ENCODE results near the gene VTI1A. TPM values are rescaled to one million over a fixed set of nuclear protein-coding genes. Genes with fewer than 3 reads are reported as not detected.

The VTI1A gene
- total RNA-seq, 3 donors from 2014 or later = 53.7 to 65.6 (median 59.2) TPM

DNA sequence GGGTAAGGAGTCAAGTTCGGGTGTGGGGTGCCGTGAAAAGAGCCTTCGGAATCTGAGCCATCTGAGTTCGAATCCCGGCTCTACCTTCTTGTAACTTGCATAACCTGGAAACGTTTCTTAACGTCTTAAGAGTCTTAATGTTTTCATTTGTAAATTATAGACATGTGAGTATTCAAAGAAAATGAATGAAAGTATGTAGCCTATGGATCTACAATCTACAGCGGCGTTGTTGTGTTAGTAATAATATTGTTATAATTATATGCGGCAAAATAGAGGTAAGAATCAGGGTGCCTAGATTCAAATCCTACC lies 559 bp downstream of the VTI1A start:
- DNase-seq (ENCODE audit: low spot score in 2 of 2) = no peak

DNA sequence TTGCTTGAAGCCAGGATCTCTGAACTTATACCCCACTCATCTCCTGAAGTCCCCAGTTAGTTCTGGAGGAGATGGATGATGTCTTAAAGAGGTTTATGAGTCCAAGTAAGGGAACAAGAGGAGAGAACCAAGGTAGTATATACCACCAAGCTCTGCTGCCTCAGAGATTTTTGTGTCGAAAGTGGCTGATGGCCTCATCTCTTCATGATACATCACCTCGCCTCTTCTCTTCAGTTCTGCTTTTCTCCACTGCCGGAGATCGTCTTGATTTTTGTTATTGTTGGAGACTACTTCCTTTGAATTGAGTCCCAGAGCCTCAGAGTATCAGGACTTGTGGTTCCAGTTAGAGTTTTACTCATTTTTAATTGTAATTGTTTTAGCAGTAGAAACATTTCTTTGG lies 1.9 kb downstream of the VTI1A start:
- Histone ChIP-seq H3K4me3 (no peak overlapping the region), H3K4me1 (no peaks in the 10 kb centered on the region), H3K27me3 (no peaks in the 10 kb centered on the region), H3K27ac (no peak overlapping the region), H3K36me3 (no peaks in the 10 kb centered on the region), H3K9me3 (no peaks in the 10 kb centered on the region)
- intact Hi-C loops (cut with DNase I; ENCODE audit: low total_unique reads) = no loop called here
- TF ChIP-seq POLR2AphosphoS5 (IDR thresholded peaks at IDR 0.05) (no peak), CTCF (IDR thresholded peaks at IDR 0.05) (no peak), POLR2A (IDR thresholded peaks at IDR 0.05) (no peak)
- no peak for DNase-seq (ENCODE audit: low spot score in 2 of 2)

More for the DNA sequence above, 559 bp downstream of the VTI1A start:
- Histone ChIP-seq H3K27me3 (no peaks in the 10 kb centered on the region), H3K4me1 (no peaks in the 10 kb centered on the region), H3K27ac (peak overlapping the region; percentile 88 to 92), H3K36me3 (no peaks in the 10 kb centered on the region), H3K9me3 (no peaks in the 10 kb centered on the region), H3K4me3 (peak overlapping the region; percentile 77 to 96 (median 94))
- no peak for TF ChIP-seq POLR2AphosphoS5 (IDR thresholded peaks at IDR 0.05)
- no peak for TF ChIP-seq POLR2A (IDR thresholded peaks at IDR 0.05)
- no peak for TF ChIP-seq CTCF (IDR thresholded peaks at IDR 0.05)
- intact Hi-C loops (cut with DNase I; ENCODE audit: low total_unique reads) = no loop called here

DNA sequence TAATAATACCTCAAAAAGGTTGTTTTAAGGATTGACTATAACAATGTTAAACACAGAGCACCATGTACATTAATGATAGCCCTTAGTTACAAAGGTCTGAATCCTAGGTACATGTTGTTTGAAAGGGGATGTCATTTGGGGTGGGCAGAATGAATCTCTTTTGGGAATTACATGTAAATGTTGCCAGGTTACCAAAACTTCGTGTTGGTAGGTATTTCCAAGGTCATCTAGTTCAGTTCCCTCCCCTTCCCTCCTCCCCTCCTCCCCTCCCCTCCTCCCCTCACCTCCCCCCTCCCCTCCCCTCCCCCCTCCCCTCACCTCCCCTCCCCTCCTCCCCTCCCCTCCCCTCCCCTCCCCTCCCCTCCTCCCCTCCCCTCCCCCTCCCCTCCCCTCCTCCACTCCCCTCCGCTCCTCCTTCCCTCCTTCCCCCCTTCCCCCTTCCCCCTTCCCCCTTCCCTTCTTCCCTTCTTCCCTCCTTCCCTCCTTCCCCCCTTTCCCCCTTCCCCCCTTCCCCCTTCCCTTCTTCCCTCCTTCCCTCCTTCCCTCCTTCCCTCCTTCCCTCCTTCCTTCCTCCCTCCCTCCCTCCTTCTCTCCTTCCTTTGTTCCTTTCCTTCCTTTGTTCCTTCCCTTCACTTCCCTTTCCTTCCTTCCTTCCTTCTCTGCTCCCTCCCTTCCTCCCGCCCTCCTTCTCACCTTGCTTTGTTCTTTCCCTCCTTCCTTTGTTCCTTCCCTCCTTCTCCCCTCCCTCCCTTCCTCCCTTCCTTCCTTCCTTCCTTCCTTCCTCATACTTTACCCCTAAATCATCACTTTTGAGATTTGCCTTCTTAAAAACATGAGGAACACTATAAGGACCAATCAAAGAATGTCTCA lies 8.1 kb downstream of the VTI1A start:
- Histone ChIP-seq H3K27me3 (no peaks in the 10 kb centered on the region), H3K4me3 (no peak overlapping the region), H3K27ac (no peak overlapping the region), H3K36me3 (no peaks in the 10 kb centered on the region), H3K4me1 (no peaks in the 10 kb centered on the region), H3K9me3 (no peaks in the 10 kb centered on the region)
- intact Hi-C loops (cut with DNase I; ENCODE audit: low total_unique reads) = no loop called here
- TF ChIP-seq POLR2A (IDR thresholded peaks at IDR 0.05) = no peak
- TF ChIP-seq POLR2AphosphoS5 (IDR thresholded peaks at IDR 0.05) = no peak
- TF ChIP-seq CTCF (IDR thresholded peaks at IDR 0.05) = no peak
- no peak for DNase-seq (ENCODE audit: low spot score in 2 of 2)

- Histone ChIP-seq H3K36me3 (no peaks in the 10 kb centered on the region), H3K4me1 (no peaks in the 10 kb centered on the region), H3K27me3 (no peaks in the 10 kb centered on the region), H3K27ac (no peak overlapping the region), H3K4me3 (no peak overlapping the region), H3K9me3 (no peaks in the 10 kb centered on the region)
- no peak for DNase-seq (ENCODE audit: low spot score in 2 of 2)
- TF ChIP-seq POLR2AphosphoS5 (IDR thresholded peaks at IDR 0.05) (no peak), POLR2A (IDR thresholded peaks at IDR 0.05) (no peak), CTCF (IDR thresholded peaks at IDR 0.05) (no peak)
- intact Hi-C loops (cut with DNase I; ENCODE audit: low total_unique reads) = no loop called here
Observed at GRCh38 chr10:112456533-112456932, 9.5 kb downstream of the VTI1A start.

DNA sequence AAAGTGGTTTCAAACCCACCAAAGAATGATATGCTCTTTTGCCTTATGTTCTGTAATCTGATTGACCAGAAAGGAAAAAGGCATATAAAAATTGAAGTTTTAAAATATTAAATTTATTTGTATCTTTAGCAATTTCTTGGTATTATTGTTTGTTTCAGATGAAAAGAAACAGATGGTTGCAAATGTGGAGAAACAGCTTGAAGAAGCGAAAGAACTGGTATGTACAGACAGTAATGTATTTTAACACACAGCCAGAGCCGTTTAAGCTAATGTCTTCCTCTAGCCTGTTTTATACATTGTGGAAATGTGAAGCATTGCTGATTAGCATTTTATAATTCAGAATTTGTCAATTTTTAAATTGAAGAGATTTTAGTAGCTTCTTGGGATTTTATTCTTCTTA lies 13.4 kb downstream of the VTI1A start:
- no peaks in the 10 kb centered on the region for H3K9me3 ChIP-seq
- H3K4me3 ChIP-seq = no peak overlapping the region
- H3K36me3 ChIP-seq = no peaks in the 10 kb centered on the region
- H3K27ac ChIP-seq = no peak overlapping the region
- TF ChIP-seq CTCF (IDR thresholded peaks at IDR 0.05) (no peak), POLR2AphosphoS5 (IDR thresholded peaks at IDR 0.05) (no peak), POLR2A (IDR thresholded peaks at IDR 0.05) (no peak)
- H3K27me3 ChIP-seq = no peaks in the 10 kb centered on the region
- intact Hi-C loops (cut with DNase I; ENCODE audit: low total_unique reads) = no loop called here
- no peak for DNase-seq (ENCODE audit: low spot score in 2 of 2)
- no peaks in the 10 kb centered on the region for H3K4me1 ChIP-seq

All from breast epithelium (tissue), 4 donors.